GM10847 (cell line): ENCODE data around the gene HRAS.

Experiments used
- POLR2A ChIP-seq: IDR thresholded peaks from 2 replicates; pipeline ENCODE4 v1.6.1; 2011; ENCODE audit not compliant: insufficient read length; ENCODE audit errors: extremely low read depth

Gene HRAS

DNA sequence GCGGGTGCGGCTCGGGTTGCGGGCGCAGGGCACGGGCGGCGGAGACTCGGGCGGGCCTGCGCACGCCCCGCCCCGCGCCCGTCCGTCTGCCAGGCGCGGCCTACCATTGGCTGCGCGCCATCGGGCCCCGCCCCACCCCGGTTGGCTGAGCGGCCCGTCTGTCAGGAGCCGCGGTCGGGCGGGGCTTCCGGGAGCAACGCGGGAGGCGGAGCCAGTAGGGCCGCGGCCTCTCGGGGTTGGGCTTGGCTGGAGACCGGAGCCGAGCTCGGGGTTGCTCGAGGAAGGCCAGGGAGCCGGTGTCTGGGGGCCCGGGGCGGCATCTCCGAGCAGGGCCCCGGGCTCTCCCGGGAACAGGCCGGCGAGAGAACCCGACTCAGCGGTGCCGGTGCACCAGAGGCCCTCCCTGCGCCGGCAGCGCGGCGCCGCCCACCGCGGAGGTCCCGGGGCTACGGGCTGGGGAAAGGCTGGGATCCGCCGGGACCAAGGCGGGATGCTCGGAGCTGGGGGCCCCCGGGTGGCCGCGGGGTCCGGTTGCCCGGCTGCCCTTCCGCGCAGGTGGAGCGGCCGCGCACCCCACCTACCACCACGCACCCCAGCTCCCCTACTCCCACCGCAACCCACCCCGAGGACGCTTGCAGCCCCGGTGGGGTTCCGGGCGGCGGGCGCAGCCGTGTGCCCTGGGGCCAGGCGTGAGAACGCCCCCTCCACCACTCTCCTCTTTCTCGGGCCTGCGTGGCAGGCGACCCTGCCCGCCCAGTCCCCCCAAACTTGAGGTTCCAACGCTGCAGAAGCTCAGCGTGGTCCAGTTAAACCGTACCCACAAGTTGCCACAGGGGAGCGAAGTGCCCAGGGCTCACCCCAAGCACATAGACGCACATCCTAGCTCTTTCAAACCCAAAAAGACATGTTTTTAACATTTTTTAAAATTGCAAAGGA, at the start of gene HRAS:
Gene HRAS, minus strand, starts transcription at position 58 of the 936 bp plus-strand sequence.
- peak; percentile 70 for TF ChIP-seq POLR2A

DNA sequence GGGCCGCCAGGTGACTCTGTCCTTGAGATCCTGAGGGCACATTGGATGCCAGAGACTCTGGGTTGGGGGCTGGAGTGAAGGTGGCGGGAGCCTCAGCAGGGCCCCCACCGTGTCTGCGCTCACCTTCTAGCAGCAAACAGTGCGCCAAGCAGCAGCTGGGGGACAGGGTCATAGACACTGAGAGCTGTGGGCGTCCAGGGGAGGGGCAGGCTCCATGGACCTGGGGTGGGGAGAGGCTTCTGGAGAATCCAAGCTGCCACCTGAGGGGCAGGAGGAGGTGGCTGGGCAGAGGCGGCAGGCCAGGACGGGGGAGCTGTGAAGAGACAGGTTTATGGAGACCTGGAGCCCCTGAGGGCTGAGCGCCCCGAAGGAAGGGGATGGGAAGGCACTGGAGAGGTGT, 48.9 kb upstream of the HRAS start:
- no peak for TF ChIP-seq POLR2A

DNA sequence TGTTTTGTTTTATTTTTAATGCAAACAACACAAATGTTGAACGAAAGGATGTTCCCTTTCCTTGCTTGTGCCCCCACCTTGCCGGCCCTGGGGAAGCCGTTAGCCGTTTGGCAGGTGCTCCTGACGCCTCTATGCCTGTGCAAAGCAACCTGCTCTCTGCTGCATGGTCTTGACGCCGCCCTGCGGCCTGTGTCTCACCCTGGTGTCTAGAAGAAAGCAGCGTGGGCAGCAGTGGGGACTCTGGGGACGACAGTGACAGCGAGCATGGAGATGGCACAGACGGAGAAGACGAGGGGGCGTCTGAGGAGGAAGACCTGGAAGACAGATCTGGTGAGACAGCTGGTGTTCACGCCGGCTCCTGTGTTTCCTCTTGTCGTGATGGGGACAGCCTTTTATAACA, 46.4 kb upstream of the HRAS start:
- TF ChIP-seq POLR2A = no peak

DNA sequence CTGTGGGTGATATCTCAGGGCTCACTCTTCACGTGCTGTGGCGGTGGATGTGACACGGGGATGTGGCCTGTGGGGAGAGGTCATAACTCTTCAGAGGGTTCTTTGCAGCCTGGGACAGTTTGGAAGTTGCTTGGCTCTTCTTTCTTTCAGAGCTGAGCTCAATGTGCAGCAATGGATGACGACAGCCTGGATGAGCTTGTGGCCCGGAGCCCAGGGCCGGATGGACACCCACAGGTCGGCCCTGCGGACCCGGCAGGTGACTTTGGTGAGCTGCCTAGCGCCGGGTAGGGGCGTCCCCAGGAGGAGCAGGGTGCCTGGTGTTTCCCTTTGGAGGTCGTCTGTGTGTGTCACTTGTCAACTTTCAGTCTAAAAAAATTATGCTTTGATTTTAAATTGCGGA, 46.0 kb upstream of the HRAS start:
- no peak for TF ChIP-seq POLR2A

DNA sequence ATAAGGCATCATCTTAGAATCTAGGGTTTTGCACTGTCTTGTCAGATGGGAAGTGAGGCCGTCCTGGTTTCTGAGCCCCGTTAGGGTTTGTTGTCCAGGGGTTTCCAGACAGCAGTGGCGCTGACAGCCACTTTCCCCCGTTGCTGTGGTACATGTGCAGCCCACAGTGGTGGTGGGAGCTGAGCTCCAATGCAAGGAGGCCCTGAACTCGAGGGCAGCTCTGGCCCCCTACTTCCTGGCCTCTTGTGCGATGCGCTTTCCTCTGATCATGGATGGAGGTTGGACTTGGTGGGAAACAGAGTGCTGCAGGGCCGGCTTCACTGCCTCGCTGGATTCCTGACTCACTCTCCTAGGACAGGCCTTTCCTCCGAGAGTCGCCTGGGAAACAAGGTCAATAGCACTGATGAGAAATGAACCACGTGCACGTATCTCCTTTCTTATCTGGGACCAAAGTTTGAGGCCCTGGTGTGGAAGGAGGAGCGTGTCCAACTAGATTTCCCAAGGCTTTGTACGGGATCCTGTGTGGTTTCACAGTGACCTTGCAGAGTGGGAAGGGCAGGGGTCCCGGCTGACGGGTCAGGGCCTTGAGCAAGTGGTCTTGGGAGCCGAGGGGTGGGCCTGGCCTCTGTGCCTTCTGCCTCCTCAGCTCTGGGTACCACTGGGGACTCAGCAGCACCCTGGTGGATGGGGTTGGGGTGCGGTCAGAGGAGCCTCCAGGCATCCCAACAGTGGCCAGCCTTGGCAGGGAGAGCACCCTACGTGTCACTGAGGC, 44.6 kb upstream of the HRAS start:
- no peak for TF ChIP-seq POLR2A

DNA sequence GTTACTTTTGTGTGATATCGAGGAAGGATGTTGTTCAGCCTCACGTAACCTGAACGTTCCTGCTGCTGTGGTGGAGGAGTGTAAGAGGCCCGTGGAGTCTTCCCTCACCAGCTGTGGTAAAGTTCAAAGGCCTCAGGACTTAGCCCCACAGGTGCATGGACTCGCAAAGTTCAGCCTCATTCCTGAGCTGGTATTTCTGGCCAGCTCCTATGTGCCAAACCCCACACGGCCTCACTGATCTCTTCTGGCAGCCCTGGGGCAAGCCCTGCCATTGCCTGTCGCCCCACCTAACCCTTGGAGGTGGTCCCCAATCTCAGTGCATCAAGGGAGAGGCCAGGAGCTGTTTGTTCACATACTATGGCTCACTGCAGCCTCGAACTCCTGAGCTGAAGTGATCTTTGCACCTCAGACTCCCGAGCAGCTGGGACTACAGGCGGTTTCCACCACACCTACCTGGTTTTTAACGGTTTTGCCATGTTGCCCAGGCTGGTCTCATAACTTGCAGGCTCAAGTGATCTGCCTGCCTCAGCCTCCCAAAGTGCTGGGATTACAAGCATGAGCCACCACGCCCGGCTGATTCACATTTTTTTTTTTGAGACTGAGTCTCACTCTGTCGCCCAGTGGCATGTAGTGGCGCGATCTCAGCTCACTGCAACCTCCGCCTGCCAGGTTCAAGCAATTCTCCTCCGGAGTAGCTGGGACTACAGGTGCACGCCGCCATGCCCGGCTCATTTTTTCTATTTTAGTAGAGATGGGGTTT, 43.1 kb upstream of the HRAS start:
- no peak for TF ChIP-seq POLR2A

DNA sequence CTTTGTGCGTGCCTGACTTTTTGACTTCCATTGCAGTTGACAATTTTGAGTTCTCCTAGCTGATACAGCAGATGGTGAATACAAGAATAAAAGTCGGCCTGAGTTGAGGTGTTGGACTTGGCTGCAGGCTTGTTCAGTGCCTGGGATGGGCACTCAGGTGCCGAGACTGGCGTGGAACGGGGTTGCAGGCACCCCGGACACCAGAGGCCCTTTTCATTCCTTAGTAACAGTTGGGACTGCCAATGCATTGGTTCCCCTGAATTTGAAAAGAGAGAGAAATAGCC, 42.2 kb upstream of the HRAS start:
- no peak for TF ChIP-seq POLR2A

DNA sequence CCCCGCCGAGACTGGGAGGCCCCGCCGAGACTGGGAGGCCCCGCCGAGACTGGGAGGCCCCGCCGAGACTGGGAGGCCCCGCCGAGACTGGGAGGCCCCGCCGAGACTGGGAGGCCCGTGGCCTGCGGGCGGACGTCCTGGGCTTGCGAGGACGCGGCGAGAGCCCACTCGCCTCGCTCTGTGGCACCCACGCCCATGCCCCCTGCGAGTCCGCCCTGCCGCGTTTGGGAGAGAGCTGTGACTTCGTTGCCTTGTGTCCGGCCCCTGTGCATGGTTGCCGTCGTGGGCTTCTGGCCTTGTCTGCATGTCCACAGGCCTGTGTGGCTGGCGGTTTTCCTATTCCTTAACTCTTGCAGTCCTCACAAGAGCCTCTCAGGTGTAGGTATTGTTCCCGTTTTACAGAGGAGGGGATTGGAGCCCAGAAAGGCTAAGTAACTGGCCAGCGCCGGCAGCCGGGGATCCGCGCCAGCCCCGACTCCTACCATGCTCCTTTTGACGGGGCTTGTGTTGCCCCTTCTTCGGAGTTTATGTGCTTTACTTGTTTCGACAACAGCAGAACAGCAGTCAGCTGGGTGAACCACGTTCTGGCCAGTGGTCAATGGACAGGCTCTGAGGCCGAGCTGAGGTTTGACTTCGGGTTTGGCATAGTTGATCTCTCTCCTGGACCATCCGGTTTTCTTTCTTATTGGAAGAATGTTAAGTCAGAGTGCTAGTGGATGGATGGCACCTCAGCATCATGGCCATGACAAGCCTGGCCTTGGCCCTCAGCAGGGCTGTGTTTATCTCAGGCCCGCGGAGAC, 41.6 kb upstream of the HRAS start:
- TF ChIP-seq POLR2A = no peak

DNA sequence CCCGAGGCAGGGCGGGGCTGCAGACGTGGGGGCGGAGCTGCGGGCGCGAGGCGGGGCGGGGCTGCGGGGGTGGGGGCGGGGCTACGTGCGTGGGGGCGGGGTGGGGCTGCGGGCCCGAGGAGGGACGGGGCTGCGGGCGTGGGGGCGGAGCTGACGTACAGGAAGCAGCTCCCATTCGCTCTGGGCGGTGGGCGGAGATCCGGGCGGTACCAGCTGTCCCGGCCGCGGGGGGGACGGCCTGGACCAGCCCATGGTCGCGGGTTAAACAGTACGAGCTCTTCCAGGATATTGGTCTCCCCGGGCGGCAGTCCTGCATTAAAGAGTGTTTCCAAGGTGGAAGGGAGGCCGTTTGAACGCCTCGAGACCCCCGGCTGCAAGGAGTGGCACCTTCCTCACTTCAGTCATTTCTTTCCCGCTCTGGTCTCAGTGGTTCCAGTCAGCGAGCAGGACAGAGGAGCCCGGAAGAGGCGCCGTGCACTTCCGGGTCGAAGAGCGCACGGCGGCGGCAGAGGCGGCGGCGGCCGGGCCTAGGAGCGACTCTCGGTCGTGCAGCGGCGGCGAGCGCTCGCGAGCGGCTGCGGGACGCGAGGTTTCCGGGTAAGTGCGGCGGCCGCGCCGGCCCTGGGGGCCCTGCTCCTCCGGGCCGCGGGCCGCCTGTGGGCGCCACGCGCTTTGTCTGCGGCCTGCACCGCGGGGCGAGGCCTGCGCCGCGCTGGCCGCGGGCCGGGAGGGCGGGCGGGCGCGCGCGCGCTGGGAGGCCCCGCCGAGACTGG, 40.8 kb upstream of the HRAS start, which contains the start of gene PHRF1:
Gene PHRF1, plus strand, starts transcription at position 475 of the 773 bp plus-strand sequence. CDS start 5,043 bp downstream, outside the sequence.
- peak; percentile 65 for TF ChIP-seq POLR2A

DNA sequence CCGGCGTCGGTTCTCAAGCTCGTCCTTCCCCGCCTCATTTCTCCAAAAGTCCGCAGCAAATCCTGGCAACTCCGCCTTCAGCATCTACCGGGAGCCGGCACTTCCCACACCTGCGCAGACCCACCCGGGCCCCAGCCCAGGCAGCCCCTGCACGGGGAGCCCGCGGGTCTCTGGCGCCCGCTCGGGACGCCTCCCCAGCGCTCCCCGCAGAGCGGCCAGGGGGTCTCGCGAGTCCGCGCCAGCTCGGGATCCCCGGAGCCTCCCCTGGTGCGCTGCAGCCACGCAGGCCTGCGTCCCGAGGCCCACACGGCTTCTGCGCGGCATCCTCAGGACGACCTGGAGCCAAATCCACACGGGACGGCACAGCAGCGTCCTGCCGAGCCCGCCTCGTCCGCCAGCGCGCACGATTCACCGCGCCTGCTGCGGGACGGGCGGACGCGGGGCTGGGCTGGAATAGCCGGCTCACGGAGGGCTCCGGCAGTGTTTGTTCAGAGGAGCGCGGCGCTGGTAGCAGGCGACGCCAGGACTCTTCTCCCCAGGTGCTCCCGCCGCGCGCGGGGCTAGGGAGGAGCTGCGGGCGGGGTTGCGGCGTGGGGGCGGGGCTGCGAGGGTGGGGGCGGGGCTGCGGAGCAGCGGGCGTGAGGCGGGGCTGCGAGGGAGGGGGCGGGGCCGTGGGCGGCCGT, 40.1 kb upstream of the HRAS start:
- no peak for TF ChIP-seq POLR2A

DNA sequence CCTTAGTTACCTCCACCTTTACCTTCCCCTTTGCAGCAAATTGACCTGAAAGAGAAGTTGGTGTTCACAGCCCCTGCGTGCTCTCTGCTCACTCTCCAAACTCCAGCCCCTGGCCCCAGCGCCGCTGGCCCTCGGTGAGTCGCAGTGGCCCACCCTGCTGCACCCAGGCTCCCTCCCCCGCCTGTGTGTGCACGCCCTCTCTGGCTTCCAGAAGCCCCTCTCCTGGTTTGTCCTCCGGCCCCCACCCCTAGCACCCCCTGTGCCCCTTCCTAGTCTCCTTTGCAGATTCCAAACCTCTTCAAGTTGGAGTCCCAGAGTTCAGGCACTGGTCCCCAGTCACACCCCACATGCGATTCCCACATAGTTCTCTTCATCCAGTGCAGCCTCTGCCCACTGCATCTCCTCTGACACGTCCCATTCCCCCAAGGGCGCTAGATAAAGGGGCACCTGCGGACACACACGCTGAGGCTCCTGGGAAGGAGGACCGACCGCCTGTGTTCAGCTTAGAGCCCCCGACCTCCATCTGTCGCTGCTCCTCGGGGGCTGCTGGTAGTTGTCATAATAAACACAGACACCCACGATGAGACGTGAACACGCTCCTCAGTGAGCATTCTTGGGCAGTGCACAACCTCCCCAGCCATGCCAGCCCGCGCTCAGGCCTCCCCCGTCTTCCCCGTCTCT, 39.4 kb upstream of the HRAS start:
- no peak for TF ChIP-seq POLR2A

DNA sequence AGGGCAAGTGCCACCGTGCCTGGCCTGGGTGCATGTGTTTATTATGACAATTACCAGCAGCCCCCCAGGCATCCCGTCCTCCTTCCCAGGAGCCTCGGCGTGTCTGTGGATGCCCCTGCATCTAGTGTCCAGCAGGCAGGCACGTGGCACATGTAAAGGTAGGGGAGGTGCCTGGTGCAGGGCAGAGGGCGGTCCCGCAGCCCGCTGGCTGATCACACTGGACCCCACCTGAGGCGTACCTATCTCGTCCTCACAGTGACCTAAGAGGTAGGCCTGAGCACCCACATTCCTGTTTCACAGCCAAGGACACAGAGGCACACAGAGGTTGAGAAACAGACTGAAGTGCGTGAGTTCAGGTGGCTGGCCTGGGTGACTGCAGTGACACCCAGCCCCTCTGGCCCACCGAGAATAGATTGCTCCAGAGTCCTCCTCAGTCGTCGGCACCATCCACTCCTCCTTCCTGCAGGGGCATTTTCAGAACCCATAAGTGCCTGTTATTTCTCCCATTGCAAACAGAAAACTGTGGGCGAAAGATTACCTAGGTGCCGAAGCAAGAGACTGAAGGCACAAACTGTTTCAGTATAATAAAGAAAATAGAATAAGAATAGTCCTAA, 37.9 kb upstream of the HRAS start:
- TF ChIP-seq POLR2A = no peak

DNA sequence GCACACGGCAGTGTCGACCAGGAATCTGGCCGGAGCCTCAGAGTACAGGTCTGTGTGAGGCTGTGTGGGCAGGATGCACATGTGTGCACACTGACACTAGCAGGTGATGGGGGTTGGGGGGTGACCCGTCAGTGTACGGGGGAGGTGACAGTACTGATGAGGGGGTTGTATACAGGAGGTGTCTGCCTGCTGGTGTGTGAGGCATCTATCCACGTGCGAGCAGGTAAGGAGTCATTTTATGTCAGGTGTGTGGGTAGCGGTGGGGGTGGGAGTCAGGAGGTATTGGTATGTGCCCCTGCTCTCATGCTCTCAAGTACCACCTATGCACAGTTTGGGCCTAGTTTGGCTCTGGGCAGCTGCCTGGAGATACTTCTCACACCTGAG, 36.4 kb upstream of the HRAS start:
- TF ChIP-seq POLR2A = no peak
